DMS153 (cell line): Measurements from ENCODE around the gene LIPC.

ENCODE experiments used
- DNase-seq: peaks from one replicate; lab custom pipeline; 2025; lab: John Stamatoyannopoulos, UW

Gene LIPC

GRCh38 chr15:58458076-58458475, 26.3 kb downstream of the LIPC start:
- DNase-seq, result no peak

- no peak for DNase-seq
Observed at GRCh38 chr15:58459045-58459444, 27.3 kb downstream of the LIPC start.

GRCh38 chr15:58459560-58459959, 27.8 kb downstream of the LIPC start:
- DNase-seq, result no peak

- DNase-seq, result no peak
Observed at GRCh38 chr15:58460116-58460790, 28.5 kb downstream of the LIPC start.

GRCh38 chr15:58460872-58461271, 29.1 kb downstream of the LIPC start:
- DNase-seq, result no peak

- DNase-seq, result peak; percentile 37
Observed at GRCh38 chr15:58462547-58462946, 30.8 kb downstream of the LIPC start.

GRCh38 chr15:58462973-58463663, 31.3 kb downstream of the LIPC start:
- peak; percentile 35 for DNase-seq

GRCh38 chr15:58463815-58464650, 32.2 kb downstream of the LIPC start:
- DNase-seq, result peak; percentile 27

GRCh38 chr15:58465070-58465469, 33.3 kb downstream of the LIPC start:
- no peak for DNase-seq

- no peak for DNase-seq
Observed at GRCh38 chr15:58465866-58466517, 34.2 kb downstream of the LIPC start.

- no peak for DNase-seq
Observed at GRCh38 chr15:58466566-58466965, 34.8 kb downstream of the LIPC start.

- DNase-seq, result peak; percentile 48
Observed at GRCh38 chr15:58467121-58467721, 35.4 kb downstream of the LIPC start.

- no peak for DNase-seq
Observed at GRCh38 chr15:58467722-58468423, 36.1 kb downstream of the LIPC start.

- DNase-seq, result no peak
Observed at GRCh38 chr15:58469432-58470353, 37.9 kb downstream of the LIPC start.

GRCh38 chr15:58471348-58471747, 39.6 kb downstream of the LIPC start:
- DNase-seq, result no peak

- DNase-seq, result no peak
Observed at GRCh38 chr15:58472221-58472620, 40.4 kb downstream of the LIPC start.

GRCh38 chr15:58472821-58473581, 41.2 kb downstream of the LIPC start:
- DNase-seq, result no peak

GRCh38 chr15:58473724-58474123, 41.9 kb downstream of the LIPC start:
- DNase-seq, result no peak

- DNase-seq, result no peak
Observed at GRCh38 chr15:58474741-58475323, 43.0 kb downstream of the LIPC start.
